ENCODE data around the gene NOX5.
"Not testable (repeated sequence)": the region's sequence is repeated elsewhere in the genome, so short reads cannot be mapped to it uniquely, and the experiment has no call there.

NOX5 gene, protein sequence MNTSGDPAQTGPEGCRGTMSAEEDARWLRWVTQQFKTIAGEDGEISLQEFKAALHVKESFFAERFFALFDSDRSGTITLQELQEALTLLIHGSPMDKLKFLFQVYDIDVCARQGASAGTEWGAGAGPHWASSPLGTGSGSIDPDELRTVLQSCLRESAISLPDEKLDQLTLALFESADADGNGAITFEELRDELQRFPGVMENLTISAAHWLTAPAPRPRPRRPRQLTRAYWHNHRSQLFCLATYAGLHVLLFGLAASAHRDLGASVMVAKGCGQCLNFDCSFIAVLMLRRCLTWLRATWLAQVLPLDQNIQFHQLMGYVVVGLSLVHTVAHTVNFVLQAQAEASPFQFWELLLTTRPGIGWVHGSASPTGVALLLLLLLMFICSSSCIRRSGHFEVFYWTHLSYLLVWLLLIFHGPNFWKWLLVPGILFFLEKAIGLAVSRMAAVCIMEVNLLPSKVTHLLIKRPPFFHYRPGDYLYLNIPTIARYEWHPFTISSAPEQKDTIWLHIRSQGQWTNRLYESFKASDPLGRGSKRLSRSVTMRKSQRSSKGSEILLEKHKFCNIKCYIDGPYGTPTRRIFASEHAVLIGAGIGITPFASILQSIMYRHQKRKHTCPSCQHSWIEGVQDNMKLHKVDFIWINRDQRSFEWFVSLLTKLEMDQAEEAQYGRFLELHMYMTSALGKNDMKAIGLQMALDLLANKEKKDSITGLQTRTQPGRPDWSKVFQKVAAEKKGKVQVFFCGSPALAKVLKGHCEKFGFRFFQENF

DNA sequence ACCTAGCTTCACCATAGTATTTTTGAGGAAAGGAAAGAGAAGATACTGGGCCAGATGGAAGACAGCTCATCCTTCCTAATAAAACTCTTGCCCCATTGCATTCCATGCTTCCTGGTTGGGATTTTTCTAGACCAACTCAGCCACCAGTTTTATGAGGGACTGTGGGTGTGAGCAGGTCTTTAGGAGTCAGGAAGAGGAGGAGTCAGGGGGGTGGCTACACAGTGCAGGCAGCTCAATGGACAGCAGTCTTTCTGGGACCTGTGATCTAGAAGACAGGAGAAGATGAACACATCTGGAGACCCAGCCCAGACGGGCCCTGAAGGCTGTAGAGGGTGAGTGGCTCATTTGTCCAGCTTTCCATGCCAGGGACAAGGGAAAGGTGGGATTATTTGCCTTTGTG is at the start of gene NOX5:
Gene NOX5 (plus strand): TSS at position 242 of the 400 bp plus-strand sequence. CDS start 41 bp downstream, at position 283.
- in situ Hi-C loops (cut with MboI; ENCODE audit: low sequenced_read_pairs) = no loop called here

DNA sequence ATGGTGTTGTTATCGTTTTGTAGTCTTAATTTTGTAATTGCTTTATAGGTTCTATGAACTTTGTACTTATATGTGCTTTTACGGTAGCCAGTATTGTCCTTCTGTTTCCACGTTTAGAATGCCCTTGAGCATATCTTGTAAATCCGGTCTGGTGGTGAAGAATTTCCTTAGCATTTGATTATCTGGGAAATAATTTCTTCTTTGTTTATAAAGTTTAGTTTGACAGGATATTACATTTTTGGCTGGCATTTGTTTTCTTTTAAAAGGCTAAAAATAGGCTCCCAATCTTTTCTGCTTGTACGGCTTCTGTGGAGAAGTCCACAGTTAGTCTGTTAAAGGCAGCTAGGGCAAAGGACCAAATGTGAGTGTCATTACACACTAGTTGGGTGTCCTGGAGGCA is 47.5 kb upstream of the NOX5 start:
- in situ Hi-C loops (cut with MboI; ENCODE audit: low sequenced_read_pairs) = no loop called here

DNA sequence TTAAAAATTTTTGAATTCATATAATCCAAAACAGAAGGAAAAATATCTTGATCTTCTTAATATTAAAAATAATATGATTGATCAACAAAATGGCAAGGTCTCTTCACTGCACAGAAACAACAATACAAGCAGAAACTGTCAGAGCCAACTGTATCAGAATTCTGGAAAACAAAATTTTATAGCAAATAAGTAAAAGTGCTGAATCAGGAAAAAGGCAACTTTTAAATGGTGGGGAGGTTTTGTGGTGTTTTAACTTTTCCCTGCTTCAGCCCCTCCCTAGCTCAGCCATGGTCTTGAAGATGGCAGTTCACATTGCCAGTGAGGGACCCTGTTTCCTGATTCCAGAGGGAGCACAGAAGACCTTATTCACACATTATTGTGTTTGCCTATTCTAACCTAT is 46.5 kb upstream of the NOX5 start:
- in situ Hi-C loops (cut with MboI; ENCODE audit: low sequenced_read_pairs) = no loop called here

DNA sequence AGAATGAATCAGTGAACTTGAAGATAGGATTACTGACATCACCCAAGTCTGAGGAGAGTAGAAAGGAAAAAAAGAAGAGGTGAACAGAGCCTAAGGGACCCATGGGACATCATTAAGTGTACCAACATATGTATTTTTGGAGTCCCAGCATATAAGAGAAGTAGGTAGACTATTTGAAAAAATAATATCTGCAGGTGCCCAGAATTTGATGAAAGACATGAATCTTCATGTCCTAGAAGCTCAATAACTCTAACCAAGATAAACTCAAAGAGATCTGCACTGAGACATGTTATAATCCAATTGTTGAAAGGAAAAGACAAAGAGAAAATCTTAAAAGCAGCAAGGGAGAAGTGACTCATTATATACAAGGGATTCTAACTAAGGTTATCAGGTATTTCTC is 45.2 kb upstream of the NOX5 start:
- in situ Hi-C loops (cut with MboI; ENCODE audit: low sequenced_read_pairs) = no loop called here

DNA sequence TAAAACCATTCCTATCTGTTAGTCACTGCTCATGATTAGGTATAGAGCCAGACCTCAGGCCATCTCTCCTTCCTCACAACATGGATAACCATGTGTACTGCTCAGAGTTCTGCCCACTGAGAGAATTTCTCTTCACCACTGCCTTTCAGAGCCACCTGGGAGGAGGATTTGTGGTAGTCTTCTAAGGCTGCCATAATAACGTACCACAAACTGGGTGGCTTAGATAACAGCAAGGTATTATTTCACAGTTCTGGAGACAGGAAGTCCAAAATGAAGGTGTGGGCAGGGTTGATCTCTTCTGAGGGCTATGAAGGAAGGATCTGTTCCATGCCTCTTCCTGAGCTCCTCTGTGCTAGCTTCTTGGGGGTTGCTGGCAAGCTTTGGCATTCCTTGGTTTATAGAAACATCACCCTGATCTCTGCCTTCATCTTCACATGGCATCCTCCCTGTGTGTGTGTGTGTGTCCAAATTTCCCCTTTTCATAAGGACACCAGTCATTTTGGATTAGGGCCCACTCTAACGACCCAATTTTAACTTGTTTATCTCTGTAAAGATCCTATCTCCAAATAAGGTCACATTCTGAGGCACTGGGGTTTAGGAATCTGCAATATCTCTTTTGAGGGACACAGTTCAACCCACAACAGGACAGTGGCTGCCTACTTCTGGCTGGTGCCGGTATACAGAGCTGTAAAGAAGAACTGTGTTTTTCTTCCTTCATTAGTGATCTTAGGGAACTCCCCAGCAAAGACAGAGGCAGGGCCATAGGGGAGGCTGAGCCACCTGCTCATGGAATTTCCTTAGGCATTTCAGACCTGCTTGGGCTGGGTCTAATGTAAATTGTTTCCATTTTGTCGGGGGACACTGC is 42.1 kb upstream of the NOX5 start:
- in situ Hi-C loops (cut with MboI; ENCODE audit: low sequenced_read_pairs) = no loop called here

DNA sequence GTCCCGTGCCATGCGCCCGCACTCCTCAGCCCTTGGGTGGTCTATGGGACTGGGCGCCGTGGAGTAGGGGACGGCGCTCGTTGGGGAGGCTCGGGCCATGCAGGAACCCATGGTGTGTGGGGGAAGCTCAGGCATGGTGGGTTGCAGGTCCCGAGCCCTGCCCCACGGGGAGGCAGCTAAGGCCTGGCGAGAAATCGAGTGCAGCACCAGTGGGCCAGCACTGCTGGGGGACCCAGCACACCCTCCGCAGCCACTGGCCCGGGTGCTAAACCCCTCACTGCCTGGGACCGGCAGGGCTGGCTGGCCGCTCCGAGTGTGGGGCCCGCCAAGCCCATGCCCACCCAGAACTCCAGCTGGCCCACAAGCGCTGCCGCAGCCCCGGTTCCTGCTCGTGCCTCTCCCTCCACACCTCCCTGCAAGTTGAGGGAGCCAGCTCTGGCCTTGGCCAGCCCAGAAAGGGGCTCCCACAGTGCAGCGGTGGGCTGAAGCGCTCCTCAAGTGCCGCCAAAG is 38.8 kb upstream of the NOX5 start:
- in situ Hi-C loops (cut with MboI; ENCODE audit: low sequenced_read_pairs) = not testable (repeated sequence)

DNA sequence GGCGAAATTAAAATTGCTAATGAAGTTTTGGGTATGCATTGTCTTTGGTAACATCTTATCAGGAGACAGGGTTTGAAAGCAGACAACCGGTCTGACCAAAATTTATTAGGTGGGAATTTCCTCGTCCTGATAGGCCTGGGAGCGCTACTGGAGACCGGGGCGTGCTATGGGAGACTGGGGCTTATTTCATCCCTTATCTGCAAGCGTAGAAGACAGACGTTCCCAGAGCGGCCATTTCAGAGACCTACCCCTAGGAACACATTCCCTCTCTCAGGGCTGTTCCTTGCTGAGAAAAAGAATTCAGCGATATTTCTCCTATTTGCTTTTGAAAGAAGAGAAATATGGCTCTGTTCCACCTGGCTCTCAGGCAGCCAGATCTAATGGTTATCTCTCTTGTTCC is 37.1 kb upstream of the NOX5 start:
- in situ Hi-C loops (cut with MboI; ENCODE audit: low sequenced_read_pairs) = not testable (repeated sequence)

DNA sequence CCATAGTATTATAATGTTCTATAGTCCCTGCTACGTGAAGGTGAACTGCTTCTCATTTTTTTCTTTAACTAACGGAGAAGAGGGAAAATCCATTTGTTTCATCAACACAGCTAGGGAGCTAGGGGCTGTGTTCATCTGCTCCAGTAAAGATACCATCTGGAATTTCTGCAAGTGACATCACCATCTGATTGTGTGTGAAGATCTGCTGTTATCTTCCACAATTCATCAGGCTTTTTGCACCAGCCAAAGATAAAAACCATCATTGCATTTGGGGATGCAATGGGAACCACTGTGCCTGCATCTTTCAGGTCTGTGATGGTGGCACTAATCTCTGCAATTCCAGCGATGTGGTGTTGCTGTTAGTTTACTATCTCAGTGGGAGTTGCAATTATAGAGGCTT is 35.5 kb upstream of the NOX5 start:
- in situ Hi-C loops (cut with MboI; ENCODE audit: low sequenced_read_pairs) = no loop called here

DNA sequence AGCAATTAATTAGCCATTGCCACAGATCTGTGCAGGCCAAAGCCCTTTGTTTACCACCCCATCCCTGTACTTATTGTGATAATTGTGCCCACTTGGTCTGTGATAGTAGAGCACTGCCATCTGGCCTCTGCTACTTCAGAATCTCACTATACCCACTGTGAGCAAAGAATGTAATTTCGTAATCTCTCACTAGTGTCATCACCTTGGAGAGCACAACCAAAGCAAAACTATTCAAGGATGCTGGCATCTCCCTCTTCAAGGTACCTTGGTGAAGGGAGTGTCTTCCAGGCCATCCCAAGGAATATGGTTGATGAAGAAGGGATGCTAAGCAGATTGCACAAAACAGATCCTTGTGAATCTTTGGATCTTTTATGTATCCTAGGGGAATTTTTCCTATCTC is 34.7 kb upstream of the NOX5 start:
- in situ Hi-C loops (cut with MboI; ENCODE audit: low sequenced_read_pairs) = no loop called here

DNA sequence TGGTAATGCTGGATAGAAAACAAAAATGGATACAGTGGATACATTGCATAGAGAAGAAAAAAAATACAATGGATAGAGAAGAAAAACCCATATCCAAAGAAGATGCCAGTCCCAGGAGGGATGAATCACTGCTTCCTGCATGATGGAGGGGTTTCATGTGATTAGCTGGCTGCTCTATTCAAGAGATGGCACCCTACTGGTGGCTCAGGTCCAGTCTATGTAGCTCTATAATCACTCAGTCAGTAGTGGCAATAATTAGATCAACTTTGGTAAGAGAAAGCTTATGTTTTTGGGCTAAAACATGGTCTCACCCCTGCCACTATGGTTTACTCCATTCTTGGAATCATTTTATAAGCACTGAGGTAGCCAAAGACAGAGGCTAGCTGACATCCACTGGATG is 33.7 kb upstream of the NOX5 start:
- in situ Hi-C loops (cut with MboI; ENCODE audit: low sequenced_read_pairs) = no loop called here

DNA sequence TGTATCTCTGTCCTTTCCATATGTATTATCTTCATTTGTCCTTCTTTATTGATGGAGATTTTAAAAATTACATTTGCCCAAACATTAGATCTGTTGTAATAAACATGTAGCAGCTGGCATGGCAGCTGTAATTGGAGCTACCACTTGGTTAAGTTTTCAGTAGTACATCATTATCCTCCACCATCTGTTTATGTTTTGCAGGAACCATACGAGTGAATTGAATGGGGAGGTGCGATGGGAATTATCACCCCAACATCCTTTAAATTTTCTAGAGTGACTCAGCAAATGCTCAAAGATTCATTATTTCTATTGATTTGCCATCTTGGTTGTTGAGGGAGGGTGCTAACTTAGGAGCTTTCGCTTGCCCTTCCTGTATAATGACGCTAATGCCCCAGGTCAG is 32.6 kb upstream of the NOX5 start:
- in situ Hi-C loops (cut with MboI; ENCODE audit: low sequenced_read_pairs) = no loop called here

DNA sequence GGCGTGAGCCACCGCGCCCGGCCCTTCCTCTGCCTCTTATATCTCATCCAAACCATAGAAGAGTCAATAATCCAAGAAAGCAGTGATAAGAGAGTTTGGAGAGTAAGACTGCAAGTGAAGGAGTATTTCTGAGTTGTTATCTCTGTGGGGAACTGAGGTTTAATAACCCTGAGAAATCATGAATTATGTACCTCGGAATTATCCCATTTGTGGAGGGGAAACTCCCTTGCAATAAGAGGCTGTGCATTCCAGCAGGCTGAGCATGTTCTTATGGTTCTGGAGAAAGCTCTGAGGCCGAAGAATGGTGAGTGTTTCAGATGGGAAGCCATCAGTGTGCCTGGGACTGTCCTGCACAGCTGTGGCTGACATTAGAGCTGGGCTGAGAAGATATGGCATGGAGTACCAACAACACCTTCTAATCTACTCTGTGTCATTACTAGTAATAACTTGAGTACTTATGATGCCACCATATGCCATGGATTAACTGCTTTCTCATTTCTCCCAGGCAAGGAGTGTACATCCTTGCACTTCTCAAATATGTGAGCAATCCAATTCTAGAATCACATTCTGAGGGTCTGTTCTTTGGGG is 31.4 kb upstream of the NOX5 start:
- in situ Hi-C loops (cut with MboI; ENCODE audit: low sequenced_read_pairs) = no loop called here

DNA sequence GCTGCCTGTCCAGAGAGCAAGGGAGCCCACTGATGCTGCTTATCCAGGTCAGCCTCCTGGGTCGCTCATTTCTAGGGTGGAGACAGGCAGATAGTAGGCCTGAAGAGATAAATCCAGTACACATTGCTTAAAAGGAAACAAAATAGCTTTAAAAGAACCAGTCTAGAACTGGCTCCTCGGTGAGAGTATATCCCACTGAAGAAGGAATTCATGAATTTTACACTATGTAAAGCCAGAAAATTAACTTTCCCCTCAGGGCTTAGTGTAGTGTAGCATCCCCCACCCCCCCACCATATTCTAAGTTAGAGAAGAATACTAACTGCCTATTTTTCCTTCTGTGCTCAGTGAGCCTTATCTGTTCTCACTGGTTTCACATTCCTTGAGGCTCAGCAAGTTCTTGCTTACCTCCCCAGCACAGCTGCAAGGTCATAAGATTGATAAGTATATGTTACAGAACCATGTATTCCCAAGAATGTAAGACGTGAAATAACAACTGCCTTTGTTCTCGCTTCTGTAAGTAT is 30.5 kb upstream of the NOX5 start:
- in situ Hi-C loops (cut with MboI; ENCODE audit: low sequenced_read_pairs) = no loop called here

DNA sequence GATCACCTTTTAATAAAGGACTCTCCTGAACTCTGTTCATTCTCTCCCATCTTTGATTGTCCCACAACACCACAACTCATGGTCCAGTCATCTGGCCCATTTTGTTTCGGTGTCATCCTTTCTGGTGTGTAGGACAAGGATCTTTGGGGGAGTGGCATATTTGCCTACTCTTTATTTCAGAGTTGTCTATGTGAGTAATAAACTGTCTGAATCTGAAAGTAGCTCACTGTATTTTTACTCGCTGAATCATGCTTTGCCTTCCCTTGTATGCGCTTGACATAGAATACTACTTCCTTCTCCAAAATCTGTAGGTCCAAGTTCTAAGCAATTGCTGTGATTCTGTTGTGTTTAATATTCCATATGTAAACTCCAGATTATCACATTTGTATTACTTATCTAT is 29.9 kb upstream of the NOX5 start:
- in situ Hi-C loops (cut with MboI; ENCODE audit: low sequenced_read_pairs) = no loop called here

DNA sequence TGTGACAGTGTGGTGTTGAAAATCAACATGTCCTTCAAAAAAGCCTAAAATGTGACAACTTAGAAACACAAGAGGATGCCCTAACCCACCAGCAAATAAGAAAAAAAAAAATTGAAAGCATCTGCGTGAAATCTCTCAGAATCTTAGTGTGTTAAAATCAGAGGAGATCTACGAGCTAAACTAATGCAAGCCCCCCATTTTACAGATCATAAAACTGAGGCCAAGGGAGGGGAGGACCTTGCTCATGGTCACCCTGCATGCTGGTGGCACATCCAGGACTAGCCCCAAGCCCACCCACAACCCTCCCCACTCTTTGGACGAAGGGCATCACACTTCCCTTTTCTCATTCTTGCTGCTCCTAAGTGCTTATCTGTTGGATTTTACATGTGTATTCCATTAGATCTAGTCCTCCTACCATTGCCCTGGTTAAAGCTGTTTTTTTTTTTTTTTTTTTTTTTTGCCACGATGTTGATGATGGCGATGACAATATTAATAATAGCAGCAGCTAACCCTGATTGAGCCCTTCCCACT is 29.1 kb upstream of the NOX5 start:
- in situ Hi-C loops (cut with MboI; ENCODE audit: low sequenced_read_pairs) = no loop called here

DNA sequence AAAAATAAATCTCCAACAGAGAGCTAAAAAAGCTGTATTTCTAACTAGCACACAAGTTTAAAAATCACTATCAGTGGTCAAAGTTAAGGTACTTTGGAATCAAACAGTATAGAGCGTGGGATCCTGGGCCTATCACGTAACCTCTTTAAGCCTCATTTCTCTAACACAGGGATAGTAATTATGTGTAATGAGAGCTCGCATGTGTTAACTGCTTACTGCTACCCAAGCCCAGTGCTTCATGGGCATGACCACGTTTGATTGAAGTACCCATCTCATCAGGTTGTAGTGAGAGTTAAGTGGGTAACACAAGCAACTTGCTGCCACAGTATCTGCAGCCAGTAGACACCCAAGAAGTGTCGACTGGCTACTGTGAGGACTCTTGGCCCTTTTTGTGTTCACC is 28.2 kb upstream of the NOX5 start:
- in situ Hi-C loops (cut with MboI; ENCODE audit: low sequenced_read_pairs) = no loop called here

DNA sequence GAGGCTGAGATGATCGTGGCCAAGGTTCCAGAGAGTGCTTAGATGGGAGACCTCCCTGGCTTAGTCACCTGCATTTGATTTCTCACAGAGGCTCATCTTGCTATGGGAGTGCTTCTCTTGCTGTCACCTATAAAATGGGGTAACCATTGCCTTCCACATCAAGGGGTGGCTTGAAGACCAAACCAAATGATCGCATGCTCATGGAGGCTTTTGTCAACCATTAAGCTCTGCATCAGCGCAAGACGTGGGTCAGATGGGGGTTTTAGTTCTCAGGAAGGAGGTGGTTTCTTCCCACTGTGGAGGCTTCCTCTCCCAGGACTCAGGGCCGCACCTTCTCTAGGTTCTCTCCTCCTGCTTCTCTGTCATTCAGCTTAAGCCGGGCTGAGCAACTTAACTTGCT is 27.4 kb upstream of the NOX5 start:
- in situ Hi-C loops (cut with MboI; ENCODE audit: low sequenced_read_pairs) = no loop called here

DNA sequence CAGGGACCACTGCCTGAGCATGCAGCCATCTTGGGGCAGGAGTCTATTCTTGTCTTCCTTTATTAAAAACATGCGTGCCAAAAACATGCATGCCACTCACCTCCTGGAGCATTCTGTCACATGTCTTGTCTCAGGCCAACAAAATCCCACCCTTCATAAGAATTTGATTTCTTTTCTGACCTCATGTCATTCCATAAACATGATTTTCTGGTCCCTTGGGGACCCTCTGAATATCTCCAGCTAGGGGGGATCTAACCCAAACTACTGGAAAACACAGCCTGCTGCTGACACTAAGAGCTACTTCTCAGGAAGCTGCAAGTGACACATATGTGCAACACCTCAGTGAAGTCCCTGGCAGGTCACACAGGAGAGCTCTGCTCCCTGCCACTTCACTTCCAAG is 26.8 kb upstream of the NOX5 start:
- in situ Hi-C loops (cut with MboI; ENCODE audit: low sequenced_read_pairs) = no loop called here

DNA sequence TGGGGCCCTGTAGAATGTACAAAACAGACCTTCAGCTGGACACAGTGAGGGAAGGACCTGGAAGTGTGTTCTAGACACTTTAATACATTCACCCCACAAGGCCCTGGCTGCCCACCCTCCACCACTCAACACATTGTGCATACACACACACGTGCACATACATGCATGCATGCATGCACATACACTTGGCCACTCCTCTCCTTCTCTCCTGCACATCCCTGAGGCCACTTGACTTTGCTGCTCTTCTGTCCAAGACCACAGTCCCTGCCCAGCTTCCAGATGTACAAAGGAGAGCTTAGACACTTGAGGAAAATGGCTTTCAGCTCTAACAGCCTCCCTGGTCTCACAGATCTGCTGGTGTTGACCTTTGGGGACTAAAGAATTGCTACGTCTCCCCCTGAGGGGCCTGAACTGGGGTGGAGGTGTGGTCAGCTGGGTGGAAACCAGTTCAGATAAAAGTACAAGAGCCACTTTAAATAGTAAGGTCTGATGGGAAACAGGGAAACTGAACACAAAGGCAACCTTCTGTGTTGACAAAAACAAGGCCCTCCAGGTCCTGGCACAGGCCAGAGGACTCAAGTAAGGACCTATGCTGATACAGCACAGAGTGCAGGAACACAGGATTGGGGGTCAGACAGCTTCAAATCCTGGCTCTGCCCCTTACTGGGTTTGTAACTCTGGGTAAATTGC is 24.8 kb upstream of the NOX5 start:
- in situ Hi-C loops (cut with MboI; ENCODE audit: low sequenced_read_pairs) = no loop called here

All from HL-60/S4 (cell line).